Stomach (tissue), 4 donors: Measurements from ENCODE around the gene CALM3.

Experiments
- CTCF ChIP-seq, 7 experiments: fragments of 450-650 bp in 4 of 7; fragments of 200-600 bp in 3 of 7; sonication (generic) in 3 of 7; IDR thresholded peaks; one replicate each; pipeline ENCODE4 v1.5.1; 2016 to 2019; ENCODE audit warnings: antibody characterized with exemption in 7 of 7, control low read depth in 2 of 7, mild to moderate bottlenecking in 1 of 7
- POLR2A ChIP-seq, 4 donors: fragments of 450-650 bp; IDR thresholded peaks; one replicate each; pipeline ENCODE4 v1.6.1; 2016; ENCODE audit warnings: antibody characterized with exemption in 4 of 4, control low read depth in 2 of 4, mild to moderate bottlenecking in 1 of 4, moderate library complexity in 1 of 4
- POLR2AphosphoS5 ChIP-seq, 3 donors: sonication (generic); formaldehyde crosslinking; IDR thresholded peaks; one replicate each; pipeline ENCODE4 v1.6.1; 2016; ENCODE audit warnings: antibody characterized with exemption in 3 of 3

- TF ChIP-seq CTCF (IDR thresholded peaks at IDR 0.05) (no peak), POLR2A (IDR thresholded peaks at IDR 0.05) (no peak), POLR2AphosphoS5 (IDR thresholded peaks at IDR 0.05) (no peak)
Observed at GRCh38 chr19:46607448-46607841, 6.3 kb downstream of the CALM3 start.
